WTC11 (cell line): ENCODE results near the gene SERGEF. TPM values are rescaled to one million over a fixed set of nuclear protein-coding genes. Genes with fewer than 3 reads are reported as not detected.

ENCODE experiments used
- ATAC-seq: fragments of 200-7000 bp; cut with Tn5 transposase; 2 replicates; pipeline ENCODE4 v1.10.0; 2021; ENCODE audit warnings: mild to moderate bottlenecking, moderate library complexity
- CTCF ChIA-PET: fragments of 300-600 bp; sonication (Branson Sonifier 250); formaldehyde crosslinking; loops from one replicate; lab custom pipeline; 2021; ENCODE audit warnings: antibody characterized with exemption; lab: Charles Lee
- POLR2A ChIA-PET: fragments of 350-600 bp; sonication (Branson Sonifier 250); formaldehyde crosslinking; loops from one replicate; lab custom pipeline; 2021; ENCODE audit warnings: antibody characterized with exemption; lab: Charles Lee
- DNase-seq: peaks from one replicate; pipeline ENCODE4 v3.0.0; 2021; ENCODE audit warnings: low spot score
- H3K27ac Mint-ChIP-seq: 2 replicates; pipeline ENCODE4 v1.8.0; 2021; ENCODE audit warnings: mixed read lengths
- H3K27me3 Mint-ChIP-seq: 2 replicates; pipeline ENCODE4 v1.8.0; 2021; ENCODE audit warnings: low read depth, mild to moderate bottlenecking, moderate library complexity, mixed read lengths
- H3K36me3 Mint-ChIP-seq: 2 replicates; pipeline ENCODE4 v1.8.0; 2021; ENCODE audit warnings: mixed read lengths
- H3K4me1 Mint-ChIP-seq: 2 replicates; pipeline ENCODE4 v1.8.0; 2022; ENCODE audit warnings: mixed read lengths
- H3K4me3 Mint-ChIP-seq: 2 replicates; pipeline ENCODE4 v1.8.0; 2021; ENCODE audit warnings: mild to moderate bottlenecking, moderate library complexity, mixed read lengths
- H3K9me3 Mint-ChIP-seq: 2 replicates; pipeline ENCODE4 v1.8.0; 2021; ENCODE audit warnings: mixed read lengths
- CBFB ChIP-seq: sonication (generic); formaldehyde crosslinking; IDR thresholded peaks from 2 replicates; pipeline ENCODE4 v1.8.1; 2022; ENCODE audit warnings: mild to moderate bottlenecking, low read depth, missing genetic modification reagents
- ESRRA ChIP-seq: sonication (generic); formaldehyde crosslinking; IDR thresholded peaks from 2 replicates; pipeline ENCODE4 v1.8.1; 2022; ENCODE audit warnings: mild to moderate bottlenecking, missing genetic modification reagents, borderline replicate concordance
- FOXK1 ChIP-seq: sonication (generic); formaldehyde crosslinking; IDR thresholded peaks from 2 replicates; pipeline ENCODE4 v1.8.0; 2022; ENCODE audit warnings: mild to moderate bottlenecking, moderate library complexity, missing genetic modification reagents
- GABPB1 ChIP-seq: sonication (generic); formaldehyde crosslinking; IDR thresholded peaks from 2 replicates; pipeline ENCODE4 v1.8.1; 2023; ENCODE audit warnings: mild to moderate bottlenecking, missing genetic modification reagents
- GTF2I ChIP-seq: fragments of 250-450 bp; sonication (Bioruptor Pico); conservative IDR thresholded peaks from 2 replicates; pipeline ENCODE4 v1.4.0; 2021; ENCODE audit warnings: mild to moderate bottlenecking
- HMGA2 ChIP-seq: fragments of 250-450 bp; sonication (Bioruptor Pico); IDR thresholded peaks from 2 replicates; pipeline ENCODE4 v1.4.0; 2021; ENCODE audit warnings: mild to moderate bottlenecking, moderate library complexity
- IRF2 ChIP-seq: sonication (generic); formaldehyde crosslinking; IDR thresholded peaks from 2 replicates; pipeline ENCODE4 v1.8.0; 2022; ENCODE audit warnings: low read depth, missing genetic modification reagents, borderline replicate concordance
- MXD4 ChIP-seq: fragments of 250-450 bp; sonication (Bioruptor Pico); IDR thresholded peaks from 2 replicates; pipeline ENCODE4 v1.8.0; 2021; ENCODE audit warnings: mild to moderate bottlenecking, moderate library complexity, borderline replicate concordance
- MYBL2 ChIP-seq: sonication (generic); formaldehyde crosslinking; IDR thresholded peaks from 2 replicates; pipeline ENCODE4 v1.8.1; 2023; ENCODE audit warnings: mild to moderate bottlenecking, moderate library complexity, missing genetic modification reagents
- NR3C1 ChIP-seq: sonication (generic); formaldehyde crosslinking; conservative IDR thresholded peaks from 2 replicates; pipeline ENCODE4 v1.8.1; 2023; ENCODE audit warnings: low read depth, mild to moderate bottlenecking, missing genetic modification reagents
- RELA ChIP-seq: sonication (generic); formaldehyde crosslinking; IDR thresholded peaks from 2 replicates; pipeline ENCODE4 v1.8.1; 2022; ENCODE audit warnings: missing genetic modification reagents, mild to moderate bottlenecking, borderline replicate concordance
- TEAD4 ChIP-seq: sonication (generic); formaldehyde crosslinking; IDR thresholded peaks from 2 replicates; pipeline ENCODE4 v1.8.0; 2022; ENCODE audit warnings: mild to moderate bottlenecking, missing genetic modification reagents
- ZNF219 ChIP-seq: sonication (generic); formaldehyde crosslinking; IDR thresholded peaks from 2 replicates; pipeline ENCODE4 v1.8.0; 2023; ENCODE audit warnings: missing genetic modification reagents, mild to moderate bottlenecking, borderline replicate concordance
- ZNF232 ChIP-seq: sonication (generic); formaldehyde crosslinking; IDR thresholded peaks from 2 replicates; pipeline ENCODE4 v1.8.0; 2022; ENCODE audit warnings: mild to moderate bottlenecking, missing genetic modification reagents
- ZNF423 ChIP-seq: fragments of 250-450 bp; sonication (Bioruptor Pico); IDR thresholded peaks from 2 replicates; pipeline ENCODE4 v2.1.2; 2022; ENCODE audit warnings: mild to moderate bottlenecking, moderate library complexity
- ZNF671 ChIP-seq: fragments of 250-450 bp; sonication (Bioruptor Pico); IDR thresholded peaks from 2 replicates; pipeline ENCODE4 v1.8.0; 2021; ENCODE audit warnings: mild to moderate bottlenecking
- total RNA-seq: library from RNA; stranded (reverse); gene quantifications from 3 replicates; pipeline ENCODE4 v1.2.3, GENCODE V29; 2021
- TF ChIP-seq, protein P1 (sequence below): fragments of 200-600 bp; IDR thresholded peaks from 2 replicates; pipeline ENCODE4 v1.8.0; 2022; ENCODE audit warnings: antibody characterized with exemption
- TF ChIP-seq, protein P2 (sequence below): sonication (generic); formaldehyde crosslinking; IDR thresholded peaks from 2 replicates; pipeline ENCODE4 v1.8.1; 2023; ENCODE audit warnings: mild to moderate bottlenecking, missing genetic modification reagents
- TF ChIP-seq, protein P3 (sequence below): sonication (generic); formaldehyde crosslinking; IDR thresholded peaks from 2 replicates; pipeline ENCODE4 v1.8.1; 2023; ENCODE audit warnings: mild to moderate bottlenecking, missing genetic modification reagents
- TF ChIP-seq, protein P4 (sequence below): sonication (generic); formaldehyde crosslinking; IDR thresholded peaks from 2 replicates; pipeline ENCODE4 v1.8.1; 2023; ENCODE audit warnings: mild to moderate bottlenecking, missing genetic modification reagents, moderate library complexity
- TF ChIP-seq, protein P5 (sequence below): sonication (generic); formaldehyde crosslinking; IDR thresholded peaks from 2 replicates; pipeline ENCODE4 v1.8.0; 2023; ENCODE audit warnings: missing genetic modification reagents, mild to moderate bottlenecking, borderline replicate concordance
- TF ChIP-seq, protein P6 (sequence below): sonication (generic); formaldehyde crosslinking; IDR thresholded peaks from 2 replicates; pipeline ENCODE4 v1.8.1; 2023; ENCODE audit warnings: mild to moderate bottlenecking, moderate library complexity, missing genetic modification reagents
- TF ChIP-seq, protein P7 (sequence below): sonication (generic); formaldehyde crosslinking; IDR thresholded peaks from 2 replicates; pipeline ENCODE4 v1.8.1; 2022; ENCODE audit warnings: mild to moderate bottlenecking, missing genetic modification reagents, moderate library complexity, borderline replicate concordance

Gene SERGEF
- total RNA-seq, 1 experiment from 2014 or later = 35.5 TPM

DNA sequence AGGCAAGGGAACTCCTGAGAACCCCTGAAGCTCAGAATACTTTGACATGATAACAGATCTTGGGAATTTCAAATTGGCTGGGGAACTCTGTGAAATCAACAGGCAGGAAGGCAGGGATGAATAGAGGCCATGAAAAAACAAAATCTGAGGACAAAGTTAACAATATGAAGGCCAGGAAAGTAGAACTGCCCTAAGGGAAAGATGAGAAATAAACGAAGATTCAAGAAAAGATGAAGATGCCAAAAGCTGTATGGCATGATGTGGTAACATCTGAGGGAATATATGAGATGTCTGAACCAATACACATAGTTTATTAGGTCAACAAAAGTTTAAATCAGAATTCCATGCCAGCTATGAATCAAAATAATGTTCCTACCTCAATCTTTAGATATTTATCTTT, 25.0 kb downstream of the SERGEF start:
- Mint-ChIP-seq H3K4me3 (no peak overlapping the region), H3K36me3 (peaks cover 20% of the 10 kb centered on the region), H3K27ac (no peak overlapping the region), H3K4me1 (no peaks in the 10 kb centered on the region), H3K27me3 (no peaks in the 10 kb centered on the region), H3K9me3 (no peaks in the 10 kb centered on the region)
- TF ChIP-seq, protein P1, sequence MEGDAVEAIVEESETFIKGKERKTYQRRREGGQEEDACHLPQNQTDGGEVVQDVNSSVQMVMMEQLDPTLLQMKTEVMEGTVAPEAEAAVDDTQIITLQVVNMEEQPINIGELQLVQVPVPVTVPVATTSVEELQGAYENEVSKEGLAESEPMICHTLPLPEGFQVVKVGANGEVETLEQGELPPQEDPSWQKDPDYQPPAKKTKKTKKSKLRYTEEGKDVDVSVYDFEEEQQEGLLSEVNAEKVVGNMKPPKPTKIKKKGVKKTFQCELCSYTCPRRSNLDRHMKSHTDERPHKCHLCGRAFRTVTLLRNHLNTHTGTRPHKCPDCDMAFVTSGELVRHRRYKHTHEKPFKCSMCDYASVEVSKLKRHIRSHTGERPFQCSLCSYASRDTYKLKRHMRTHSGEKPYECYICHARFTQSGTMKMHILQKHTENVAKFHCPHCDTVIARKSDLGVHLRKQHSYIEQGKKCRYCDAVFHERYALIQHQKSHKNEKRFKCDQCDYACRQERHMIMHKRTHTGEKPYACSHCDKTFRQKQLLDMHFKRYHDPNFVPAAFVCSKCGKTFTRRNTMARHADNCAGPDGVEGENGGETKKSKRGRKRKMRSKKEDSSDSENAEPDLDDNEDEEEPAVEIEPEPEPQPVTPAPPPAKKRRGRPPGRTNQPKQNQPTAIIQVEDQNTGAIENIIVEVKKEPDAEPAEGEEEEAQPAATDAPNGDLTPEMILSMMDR = no peak
- TF ChIP-seq IRF2 (CRISPR knock-in tag) = no peak
- TF ChIP-seq GTF2I (CRISPR knock-in tag) = no peak
- TF ChIP-seq, protein P2, sequence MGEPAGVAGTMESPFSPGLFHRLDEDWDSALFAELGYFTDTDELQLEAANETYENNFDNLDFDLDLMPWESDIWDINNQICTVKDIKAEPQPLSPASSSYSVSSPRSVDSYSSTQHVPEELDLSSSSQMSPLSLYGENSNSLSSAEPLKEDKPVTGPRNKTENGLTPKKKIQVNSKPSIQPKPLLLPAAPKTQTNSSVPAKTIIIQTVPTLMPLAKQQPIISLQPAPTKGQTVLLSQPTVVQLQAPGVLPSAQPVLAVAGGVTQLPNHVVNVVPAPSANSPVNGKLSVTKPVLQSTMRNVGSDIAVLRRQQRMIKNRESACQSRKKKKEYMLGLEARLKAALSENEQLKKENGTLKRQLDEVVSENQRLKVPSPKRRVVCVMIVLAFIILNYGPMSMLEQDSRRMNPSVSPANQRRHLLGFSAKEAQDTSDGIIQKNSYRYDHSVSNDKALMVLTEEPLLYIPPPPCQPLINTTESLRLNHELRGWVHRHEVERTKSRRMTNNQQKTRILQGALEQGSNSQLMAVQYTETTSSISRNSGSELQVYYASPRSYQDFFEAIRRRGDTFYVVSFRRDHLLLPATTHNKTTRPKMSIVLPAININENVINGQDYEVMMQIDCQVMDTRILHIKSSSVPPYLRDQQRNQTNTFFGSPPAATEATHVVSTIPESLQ = no peak
- TF ChIP-seq ZNF671 (CRISPR knock-in tag) = no peak
- TF ChIP-seq MXD4 (CRISPR knock-in tag) = no peak
- TF ChIP-seq TEAD4 = no peak
- no peak for TF ChIP-seq CBFB
- TF ChIP-seq, protein P3, sequence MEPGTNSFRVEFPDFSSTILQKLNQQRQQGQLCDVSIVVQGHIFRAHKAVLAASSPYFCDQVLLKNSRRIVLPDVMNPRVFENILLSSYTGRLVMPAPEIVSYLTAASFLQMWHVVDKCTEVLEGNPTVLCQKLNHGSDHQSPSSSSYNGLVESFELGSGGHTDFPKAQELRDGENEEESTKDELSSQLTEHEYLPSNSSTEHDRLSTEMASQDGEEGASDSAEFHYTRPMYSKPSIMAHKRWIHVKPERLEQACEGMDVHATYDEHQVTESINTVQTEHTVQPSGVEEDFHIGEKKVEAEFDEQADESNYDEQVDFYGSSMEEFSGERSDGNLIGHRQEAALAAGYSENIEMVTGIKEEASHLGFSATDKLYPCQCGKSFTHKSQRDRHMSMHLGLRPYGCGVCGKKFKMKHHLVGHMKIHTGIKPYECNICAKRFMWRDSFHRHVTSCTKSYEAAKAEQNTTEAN (CRISPR knock-in tag) = no peak
- TF ChIP-seq FOXK1 (CRISPR knock-in tag) = no peak
- no peak for TF ChIP-seq ZNF423 (CRISPR knock-in tag)
- ChIA-PET POLR2A (no interaction called here), CTCF (interaction anchor here (0.9 to 3.3 kb wide), 4 partner anchors 9 to 216 kb away, joined by 3 to 12 read pairs (median 4); no protein-coding TSS in a partner anchor)
- ATAC-seq = no peak
- DNase-seq = no peak

DNA sequence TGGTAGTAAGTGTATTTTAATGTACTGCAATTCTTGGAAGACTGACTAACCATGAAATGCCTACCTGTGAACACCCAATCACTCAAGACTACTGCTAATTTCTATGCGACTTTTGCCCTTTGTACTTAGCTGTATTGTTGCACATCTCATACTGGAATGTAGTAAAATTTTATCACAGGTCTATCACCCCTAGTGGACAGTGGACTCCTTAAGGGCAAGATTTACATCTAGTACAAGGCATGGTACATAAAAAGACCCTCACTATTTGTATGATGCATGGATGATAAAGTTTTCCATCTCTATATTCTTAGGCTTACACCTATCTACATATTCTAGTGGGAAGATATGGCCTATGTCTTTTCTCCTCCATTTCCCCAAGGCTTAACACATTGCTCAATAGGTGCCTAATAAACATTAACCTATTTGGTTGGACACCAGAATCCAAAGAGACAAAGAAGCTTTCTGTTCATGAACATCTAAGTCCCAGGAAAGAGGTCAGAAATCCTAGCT, 26.1 kb downstream of the SERGEF start:
- no peaks in the 10 kb centered on the region for H3K9me3 Mint-ChIP-seq
- H3K4me1 Mint-ChIP-seq = no peaks in the 10 kb centered on the region
- H3K27me3 Mint-ChIP-seq = no peaks in the 10 kb centered on the region
- no peak for DNase-seq
- POLR2A ChIA-PET = no interaction called here
- no peak overlapping the region for H3K4me3 Mint-ChIP-seq
- no peak overlapping the region for H3K27ac Mint-ChIP-seq
- TF ChIP-seq RELA (CRISPR knock-in tag) (no peak), GABPB1 (CRISPR knock-in tag) (no peak), HMGA2 (no peak), ESRRA (no peak), ZNF219 (CRISPR knock-in tag) (no peak), IRF2 (CRISPR knock-in tag) (no peak), MYBL2 (CRISPR knock-in tag) (no peak), NR3C1 (no peak), ZNF232 (no peak)
- TF ChIP-seq, protein P4, sequence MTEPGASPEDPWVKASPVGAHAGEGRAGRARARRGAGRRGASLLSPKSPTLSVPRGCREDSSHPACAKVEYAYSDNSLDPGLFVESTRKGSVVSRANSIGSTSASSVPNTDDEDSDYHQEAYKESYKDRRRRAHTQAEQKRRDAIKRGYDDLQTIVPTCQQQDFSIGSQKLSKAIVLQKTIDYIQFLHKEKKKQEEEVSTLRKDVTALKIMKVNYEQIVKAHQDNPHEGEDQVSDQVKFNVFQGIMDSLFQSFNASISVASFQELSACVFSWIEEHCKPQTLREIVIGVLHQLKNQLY (CRISPR knock-in tag) = no peak
- TF ChIP-seq, protein P5, sequence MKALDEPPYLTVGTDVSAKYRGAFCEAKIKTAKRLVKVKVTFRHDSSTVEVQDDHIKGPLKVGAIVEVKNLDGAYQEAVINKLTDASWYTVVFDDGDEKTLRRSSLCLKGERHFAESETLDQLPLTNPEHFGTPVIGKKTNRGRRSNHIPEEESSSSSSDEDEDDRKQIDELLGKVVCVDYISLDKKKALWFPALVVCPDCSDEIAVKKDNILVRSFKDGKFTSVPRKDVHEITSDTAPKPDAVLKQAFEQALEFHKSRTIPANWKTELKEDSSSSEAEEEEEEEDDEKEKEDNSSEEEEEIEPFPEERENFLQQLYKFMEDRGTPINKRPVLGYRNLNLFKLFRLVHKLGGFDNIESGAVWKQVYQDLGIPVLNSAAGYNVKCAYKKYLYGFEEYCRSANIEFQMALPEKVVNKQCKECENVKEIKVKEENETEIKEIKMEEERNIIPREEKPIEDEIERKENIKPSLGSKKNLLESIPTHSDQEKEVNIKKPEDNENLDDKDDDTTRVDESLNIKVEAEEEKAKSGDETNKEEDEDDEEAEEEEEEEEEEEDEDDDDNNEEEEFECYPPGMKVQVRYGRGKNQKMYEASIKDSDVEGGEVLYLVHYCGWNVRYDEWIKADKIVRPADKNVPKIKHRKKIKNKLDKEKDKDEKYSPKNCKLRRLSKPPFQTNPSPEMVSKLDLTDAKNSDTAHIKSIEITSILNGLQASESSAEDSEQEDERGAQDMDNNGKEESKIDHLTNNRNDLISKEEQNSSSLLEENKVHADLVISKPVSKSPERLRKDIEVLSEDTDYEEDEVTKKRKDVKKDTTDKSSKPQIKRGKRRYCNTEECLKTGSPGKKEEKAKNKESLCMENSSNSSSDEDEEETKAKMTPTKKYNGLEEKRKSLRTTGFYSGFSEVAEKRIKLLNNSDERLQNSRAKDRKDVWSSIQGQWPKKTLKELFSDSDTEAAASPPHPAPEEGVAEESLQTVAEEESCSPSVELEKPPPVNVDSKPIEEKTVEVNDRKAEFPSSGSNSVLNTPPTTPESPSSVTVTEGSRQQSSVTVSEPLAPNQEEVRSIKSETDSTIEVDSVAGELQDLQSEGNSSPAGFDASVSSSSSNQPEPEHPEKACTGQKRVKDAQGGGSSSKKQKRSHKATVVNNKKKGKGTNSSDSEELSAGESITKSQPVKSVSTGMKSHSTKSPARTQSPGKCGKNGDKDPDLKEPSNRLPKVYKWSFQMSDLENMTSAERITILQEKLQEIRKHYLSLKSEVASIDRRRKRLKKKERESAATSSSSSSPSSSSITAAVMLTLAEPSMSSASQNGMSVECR (CRISPR knock-in tag) = no peak
- TF ChIP-seq, protein P6, sequence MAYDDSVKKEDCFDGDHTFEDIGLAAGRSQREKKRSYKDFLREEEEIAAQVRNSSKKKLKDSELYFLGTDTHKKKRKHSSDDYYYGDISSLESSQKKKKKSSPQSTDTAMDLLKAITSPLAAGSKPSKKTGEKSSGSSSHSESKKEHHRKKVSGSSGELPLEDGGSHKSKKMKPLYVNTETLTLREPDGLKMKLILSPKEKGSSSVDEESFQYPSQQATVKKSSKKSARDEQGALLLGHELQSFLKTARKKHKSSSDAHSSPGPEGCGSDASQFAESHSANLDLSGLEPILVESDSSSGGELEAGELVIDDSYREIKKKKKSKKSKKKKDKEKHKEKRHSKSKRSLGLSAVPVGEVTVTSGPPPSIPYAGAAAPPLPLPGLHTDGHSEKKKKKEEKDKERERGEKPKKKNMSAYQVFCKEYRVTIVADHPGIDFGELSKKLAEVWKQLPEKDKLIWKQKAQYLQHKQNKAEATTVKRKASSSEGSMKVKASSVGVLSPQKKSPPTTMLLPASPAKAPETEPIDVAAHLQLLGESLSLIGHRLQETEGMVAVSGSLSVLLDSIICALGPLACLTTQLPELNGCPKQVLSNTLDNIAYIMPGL = no peak
- TF ChIP-seq, protein P7, sequence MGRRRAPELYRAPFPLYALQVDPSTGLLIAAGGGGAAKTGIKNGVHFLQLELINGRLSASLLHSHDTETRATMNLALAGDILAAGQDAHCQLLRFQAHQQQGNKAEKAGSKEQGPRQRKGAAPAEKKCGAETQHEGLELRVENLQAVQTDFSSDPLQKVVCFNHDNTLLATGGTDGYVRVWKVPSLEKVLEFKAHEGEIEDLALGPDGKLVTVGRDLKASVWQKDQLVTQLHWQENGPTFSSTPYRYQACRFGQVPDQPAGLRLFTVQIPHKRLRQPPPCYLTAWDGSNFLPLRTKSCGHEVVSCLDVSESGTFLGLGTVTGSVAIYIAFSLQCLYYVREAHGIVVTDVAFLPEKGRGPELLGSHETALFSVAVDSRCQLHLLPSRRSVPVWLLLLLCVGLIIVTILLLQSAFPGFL (CRISPR knock-in tag) = no peak
- ATAC-seq = no peak
- H3K36me3 Mint-ChIP-seq = peaks cover 20% of the 10 kb centered on the region
- CTCF ChIA-PET = interaction anchor here (0.6 to 3.3 kb wide), 6 partner anchors 8 to 594 kb away, joined by 3 to 12 read pairs (median 4); no protein-coding TSS in a partner anchor
